H1 (cell line): Measurements from ENCODE around the gene SEMA5B. TPM values are rescaled to one million over a fixed set of nuclear protein-coding genes. Genes with fewer than 3 reads are reported as not detected.

Experiments used
- BRCA1 ChIP-seq: IDR thresholded peaks from 2 replicates; pipeline ENCODE4 v1.6.1; 2012; ENCODE audit warnings: low read depth, low read length, improper control_type of control experiment
- EGR1 ChIP-seq: IDR thresholded peaks from 2 replicates; pipeline ENCODE4 v1.6.1; 2011; ENCODE audit warnings: low read depth, low read length, borderline replicate concordance
- RXRA ChIP-seq: IDR thresholded peaks from 2 replicates; pipeline ENCODE4 v1.6.1; 2011; ENCODE audit warnings: low read depth, mild to moderate bottlenecking, low read length, moderate library complexity; ENCODE audit not compliant: insufficient read depth
- SIRT6 ChIP-seq: IDR thresholded peaks from one replicate; pipeline ENCODE4 v1.7.1; 2012; ENCODE audit warnings: low read length, inconsistent platforms
- polyA plus RNA-seq, 7 experiments: library from polyadenylated mRNA; depleted of rRNA in 3 of 7; stranded (reverse) in 5 of 7; unstranded in 2 of 7; fragments of >200 nt in 5 of 7; fragments of 200-250 nt in 2 of 7; gene quantifications; 1 replicate in 5 of 7; 2 replicates in 1 of 7; 4 replicates in 1 of 7; pipeline versions ENCODE4 v1.2.1 to v1.2.3, GENCODE V29; 2011 to 2013; ENCODE audit warnings: missing spikeins in 2 of 7, mixed read lengths in 2 of 7
- total RNA-seq: library from RNA; stranded (reverse); fragmentation: NEBNext Ultra II Directional; extraction: Animal tissue kit (Norgen Biotek cat#: 25700); gene quantifications from 2 replicates; pipeline ENCODE4 v1.2.1, GENCODE V29; 2021

The SEMA5B gene
- total and polyA plus RNA-seq, 2 of the 8 experiments (the other 6 are each of a cell fraction or from before 2014, with no cell fraction given) = 13.1 to 22.4 TPM

GRCh38 chr3:122898298-122898697 is 129.3 kb downstream of the SEMA5B start (continued):
- TF ChIP-seq EGR1 (no peak), SIRT6 (no peak), RXRA (no peak), BRCA1 (no peak)
- TF ChIP-seq, all 59 proteins: peak for 0
